H9 (cell line): ENCODE results near the gene KLRC4. TPM values are rescaled to one million over a fixed set of nuclear protein-coding genes. Genes with fewer than 3 reads are reported as not detected.

Source experiments
- DNase-seq: peaks from one replicate; pipeline ENCODE4 v3.0.0-alpha.2; 2017
- H2AFZ ChIP-seq: one replicate; pipeline ENCODE4 v1.6.1; 2013; ENCODE audit warnings: mild to moderate bottlenecking, low read length, control low read depth, moderate library complexity
- H2AK5ac ChIP-seq: 2 replicates; pipeline ENCODE4 v1.6.1; 2013; ENCODE audit warnings: low read length, control low read depth, mixed read lengths; ENCODE audit not compliant: insufficient read length
- H2BK120ac ChIP-seq: one replicate; pipeline ENCODE4 v1.6.1; 2013; ENCODE audit warnings: low read depth, mild to moderate bottlenecking, low read length, control low read depth, inconsistent platforms; ENCODE audit not compliant: poor library complexity, severe bottlenecking
- H2BK12ac ChIP-seq: 2 replicates; pipeline ENCODE4 v1.6.1; 2013; ENCODE audit warnings: low read length, control low read depth, mixed read lengths, low read depth; ENCODE audit not compliant: insufficient read length
- H2BK15ac ChIP-seq: 2 replicates; pipeline ENCODE4 v1.6.1; 2013; ENCODE audit warnings: low read depth, low read length, control low read depth
- H2BK20ac ChIP-seq: one replicate; pipeline ENCODE4 v1.6.1; 2013; ENCODE audit warnings: low read depth, mild to moderate bottlenecking, low read length, control low read depth, inconsistent platforms; ENCODE audit not compliant: poor library complexity, severe bottlenecking
- H2BK5ac ChIP-seq: 2 replicates; pipeline ENCODE4 v1.6.1; 2013; ENCODE audit warnings: low read length, control low read depth, mixed read lengths; ENCODE audit not compliant: insufficient read length
- H3K14ac ChIP-seq: 2 replicates; pipeline ENCODE4 v1.6.1; 2013; ENCODE audit warnings: low read length, control low read depth; ENCODE audit not compliant: insufficient read depth
- H3K18ac ChIP-seq: 2 replicates; pipeline ENCODE4 v1.6.1; 2013; ENCODE audit warnings: low read depth, mild to moderate bottlenecking, mixed read lengths, low read length, control low read depth; ENCODE audit not compliant: insufficient read length
- H3K23ac ChIP-seq: 2 replicates; pipeline ENCODE4 v1.6.1; 2013; ENCODE audit warnings: low read length, control low read depth, mixed read lengths, low read depth; ENCODE audit not compliant: insufficient read length
- H3K23me2 ChIP-seq: 2 replicates; pipeline ENCODE4 v1.6.1; 2013; ENCODE audit warnings: low read depth, mild to moderate bottlenecking, mixed read lengths, low read length, control low read depth; ENCODE audit not compliant: insufficient read length, poor library complexity, severe bottlenecking
- H3K27ac ChIP-seq: 2 replicates; pipeline ENCODE4 v1.5.1; 2013; ENCODE audit warnings: low read length, control low read depth, mixed read lengths, low read depth; ENCODE audit not compliant: insufficient read length
- H3K27me3 ChIP-seq: 2 replicates; pipeline ENCODE4 v1.6.1; 2013; ENCODE audit warnings: low read length, control low read depth, inconsistent platforms; ENCODE audit not compliant: insufficient read depth
- H3K4ac ChIP-seq: 2 replicates; pipeline ENCODE4 v1.6.1; 2013; ENCODE audit warnings: low read depth, mild to moderate bottlenecking, control low read depth, inconsistent platforms, low read length, moderate library complexity
- H3K4me1 ChIP-seq: 2 replicates; pipeline ENCODE4 v1.6.1; 2013; ENCODE audit warnings: low read length, control low read depth, inconsistent platforms; ENCODE audit not compliant: insufficient read depth
- H3K4me2 ChIP-seq: 2 replicates; pipeline ENCODE4 v1.6.1; 2013; ENCODE audit warnings: low read length, control low read depth, mixed read lengths; ENCODE audit not compliant: insufficient read length, insufficient read depth
- H3K56ac ChIP-seq: 2 replicates; pipeline ENCODE4 v1.6.1; 2013; ENCODE audit warnings: low read depth, mild to moderate bottlenecking, mixed read lengths, low read length, control low read depth; ENCODE audit not compliant: insufficient read length
- H3K79me1 ChIP-seq: 2 replicates; pipeline ENCODE4 v1.6.1; 2013; ENCODE audit warnings: low read depth, mild to moderate bottlenecking, moderate library complexity, low read length, control low read depth, inconsistent platforms; ENCODE audit not compliant: insufficient read depth, poor library complexity, severe bottlenecking
- H3K79me2 ChIP-seq: 2 replicates; pipeline ENCODE4 v1.6.1; 2013; ENCODE audit warnings: low read length, control low read depth, inconsistent platforms; ENCODE audit not compliant: insufficient read depth
- H3K9ac ChIP-seq: 2 replicates; pipeline ENCODE4 v1.6.1; 2013; ENCODE audit warnings: low read length, control low read depth, mixed read lengths; ENCODE audit not compliant: insufficient read length; ENCODE audit errors: extremely low read depth
- H3K9me3 ChIP-seq: one replicate; pipeline ENCODE4 v1.6.1; 2013; ENCODE audit warnings: low read depth, low read length, inconsistent platforms; ENCODE audit not compliant: control insufficient read depth
- H3T11ph ChIP-seq: one replicate; pipeline ENCODE4 v1.6.1; 2013; ENCODE audit warnings: mild to moderate bottlenecking, low read length, control low read depth, inconsistent platforms
- H4K20me1 ChIP-seq: one replicate; pipeline ENCODE4 v1.6.1; 2013; ENCODE audit not compliant: control insufficient read depth, insufficient read length, insufficient read depth
- H4K5ac ChIP-seq: 2 replicates; pipeline ENCODE4 v1.6.1; 2013; ENCODE audit warnings: low read depth, mild to moderate bottlenecking, mixed read lengths, low read length, control low read depth; ENCODE audit not compliant: insufficient read length
- H4K8ac ChIP-seq: replicated peaks from 2 replicates; pipeline ENCODE4 v1.6.1; 2013; ENCODE audit warnings: low read length, control low read depth, mixed read lengths, low read depth; ENCODE audit not compliant: insufficient read length
- H4K91ac ChIP-seq: 2 replicates; pipeline ENCODE4 v1.6.1; 2013; ENCODE audit warnings: low read depth, mild to moderate bottlenecking, moderate library complexity, mixed read lengths, low read length, control low read depth; ENCODE audit not compliant: insufficient read length
- H3K27ac Mint-ChIP-seq, 3 experiments: 2 replicates in 2 of 3; 3 replicates in 1 of 3; pipeline ENCODE4 v1.8.0; 2020 to 2021; ENCODE audit warnings: mixed read lengths in 3 of 3, mild to moderate bottlenecking in 1 of 3, moderate library complexity in 1 of 3
- H3K27me3 Mint-ChIP-seq: 2 replicates; pipeline ENCODE4 v1.8.0; 2021; ENCODE audit warnings: low read depth, mild to moderate bottlenecking, moderate library complexity, mixed read lengths
- H3K36me3 Mint-ChIP-seq, 3 experiments: 2 replicates in 2 of 3; 3 replicates in 1 of 3; pipeline ENCODE4 v1.8.0; 2020 to 2021; ENCODE audit warnings: low read depth in 3 of 3, mixed read lengths in 3 of 3; ENCODE audit not compliant: insufficient read depth in 1 of 3
- H3K4me1 Mint-ChIP-seq, 2 experiments: 2 replicates each; pipeline ENCODE4 v1.8.0; 2020; ENCODE audit warnings: mixed read lengths in 2 of 2
- H3K4me3 Mint-ChIP-seq, 2 experiments: 2 replicates in 1 of 2; 3 replicates in 1 of 2; pipeline ENCODE4 v1.8.0; 2020 to 2021; ENCODE audit warnings: mild to moderate bottlenecking in 2 of 2, mixed read lengths in 2 of 2, moderate library complexity in 1 of 2
- H3K9me3 Mint-ChIP-seq, 2 experiments: 2 replicates in 1 of 2; 3 replicates in 1 of 2; pipeline ENCODE4 v1.8.0; 2020; ENCODE audit warnings: mild to moderate bottlenecking in 2 of 2, mixed read lengths in 2 of 2, moderate library complexity in 1 of 2
- CTCF ChIP-seq: fragments of 200-600 bp; sonication (generic); conservative IDR thresholded peaks from 3 replicates; pipeline ENCODE4 v1.8.0; 2021; ENCODE audit warnings: antibody characterized with exemption, mild to moderate bottlenecking
- WGBS: extraction: QIAGEN DNeasy Blood & Tissue Kit; methylation state at CpG from one replicate; pipeline ENCODE4 v1.1.7; 2013; ENCODE audit warnings: missing lambda C conversion rate, low lambda C conversion rate, mixed read lengths; ENCODE audit not compliant: insufficient read length; ENCODE audit errors: extremely low coverage; 5-methylcytosine and 5-hydroxymethylcytosine counted together
- total RNA-seq: library from RNA; stranded (reverse); gene quantifications from 2 replicates; pipeline ENCODE4 v1.2.1, GENCODE V29; 2021

Gene KLRC4
- total RNA-seq, 1 experiment from 2014 or later = not detected

GRCh38 chr12:10385166-10385613 lies 24.4 kb downstream of the KLRC4 start:
- Histone ChIP-seq H3K27me3 (no peaks in the 10 kb centered on the region), H3K4me1 (no peaks in the 10 kb centered on the region), H3K14ac (no peak overlapping the region), H4K91ac (no peak overlapping the region), H2BK12ac (no peak overlapping the region), H3K79me1 (no peaks in the 10 kb centered on the region), H4K5ac (no peak overlapping the region), H3K79me2 (no peaks in the 10 kb centered on the region), H2AK5ac (no peak overlapping the region), H3K23me2 (no peaks in the 10 kb centered on the region), H4K8ac (no peak overlapping the region), H3K56ac (no peak overlapping the region), H3K4ac (no peak overlapping the region), H3K9ac (no peak overlapping the region), H2BK120ac (no peak overlapping the region), H2BK15ac (no peak overlapping the region), H3K23ac (no peak overlapping the region), H2BK5ac (no peak overlapping the region), H3T11ph (no peak overlapping the region), H3K4me2 (no peak overlapping the region), H4K20me1 (no peaks in the 10 kb centered on the region), H3K18ac (no peak overlapping the region), H2AFZ (no peak overlapping the region), H3K9me3 (no peaks in the 10 kb centered on the region), H2BK20ac (no peak overlapping the region), H3K27ac (no peak overlapping the region)
- H3K27me3 Mint-ChIP-seq = no peaks in the 10 kb centered on the region
- H3K36me3 Mint-ChIP-seq = no peaks in the 10 kb centered on the region
- no peak for TF ChIP-seq CTCF
- DNase-seq = no peak
- H3K9me3 Mint-ChIP-seq = peaks cover 1 to 4% of the 10 kb centered on the region in 2 experiments; a peak in 2 of 5 replicates
- WGBS = no CpG with 5 or more reads among the region's 2 CpGs
- no peak overlapping the region for H3K27ac Mint-ChIP-seq
- no peak overlapping the region for H3K4me3 Mint-ChIP-seq
- H3K4me1 Mint-ChIP-seq = no peaks in the 10 kb centered on the region
